Endothelial cell of umbilical vein (primary cell): ENCODE measurements around the gene ZBTB32. TPM values are rescaled to one million over a fixed set of nuclear protein-coding genes. Genes with fewer than 3 reads are reported as not detected.

Experiments
- BruUV-seq: library from RNA; stranded (reverse); fragments of 400-500 nt; replicated peaks from 2 replicates; lab custom pipeline; 2021; lab: Mats Ljungman, UMichigan
- CTCF ChIA-PET: fragments of 300-600, 350-600 bp; sonication (Branson Sonifier 250); formaldehyde crosslinking; loops from one replicate; lab custom pipeline; 2021; ENCODE audit warnings: antibody characterized with exemption, inconsistent platforms; lab: Charles Lee
- POLR2A ChIA-PET: fragments of 300-600, 350-600 bp; sonication (Branson Sonifier 250); formaldehyde crosslinking; loops from one replicate; lab custom pipeline; 2021; ENCODE audit warnings: antibody characterized with exemption, inconsistent platforms; lab: Charles Lee
- DNase-seq: peaks from one replicate; pipeline ENCODE4 v3.0.0-alpha.2; 2011; ENCODE audit warnings: low read depth, low spot score
- FAIRE-seq: peaks from 2 replicates; lab custom pipeline; 2011; peaks lifted over from hg19 to GRCh38; lab: Jason Lieb, UNC
- H2AFZ ChIP-seq: 2 replicates; pipeline ENCODE4 v1.6.0; 2012; ENCODE audit warnings: low read depth, low read length, control low read depth, inconsistent platforms
- H3K27ac ChIP-seq: 2 replicates; pipeline ENCODE4 v1.5.1; 2011; ENCODE audit warnings: low read depth, mild to moderate bottlenecking, control low read depth, low read length, moderate library complexity; ENCODE audit not compliant: insufficient read depth
- H3K27me3 ChIP-seq, 2 experiments: 2 replicates each; pipeline versions ENCODE4 v1.6.0 to v1.6.1; 2011; ENCODE audit warnings: low read length in 2 of 2, mixed read lengths in 1 of 2; ENCODE audit not compliant: control insufficient read depth in 2 of 2, insufficient read depth in 2 of 2
- H3K36me3 ChIP-seq, 2 experiments: 2 replicates in 1 of 2; 3 replicates in 1 of 2; pipeline ENCODE4 v1.5.1; 2011; ENCODE audit warnings: low read length in 2 of 2, mild to moderate bottlenecking in 1 of 2, moderate library complexity in 1 of 2; ENCODE audit not compliant: control insufficient read depth in 2 of 2, insufficient read depth in 2 of 2; ENCODE audit errors: extremely low read depth in 1 of 2
- H3K4me1 ChIP-seq: 3 replicates; pipeline ENCODE4 v1.5.1; 2011; ENCODE audit warnings: mild to moderate bottlenecking, low read length; ENCODE audit not compliant: control insufficient read depth, insufficient read depth; ENCODE audit errors: extremely low read depth
- H3K4me2 ChIP-seq: 2 replicates; pipeline ENCODE4 v1.6.1; 2011; ENCODE audit warnings: low read length, control low read depth, mixed read lengths; ENCODE audit not compliant: insufficient read depth
- H3K4me3 ChIP-seq, 3 experiments: fragments of 200-600 bp in 1 of 3; sonication (generic), shearing (Covaris generic) in 1 of 3; replicated peaks in 1 of 3; 2 replicates each; pipeline ENCODE4 v1.5.1; 2011 to 2016; ENCODE audit warnings: control low read depth in 3 of 3, low read length in 3 of 3, mild to moderate bottlenecking in 2 of 3, inconsistent platforms in 1 of 3, low read depth in 1 of 3, moderate library complexity in 1 of 3; ENCODE audit not compliant: insufficient read depth in 1 of 3
- H3K79me2 ChIP-seq: 2 replicates; pipeline ENCODE4 v1.6.0; 2012; ENCODE audit warnings: low read length, inconsistent platforms; ENCODE audit not compliant: control insufficient read depth, insufficient read depth
- H3K9ac ChIP-seq: replicated peaks from 2 replicates; pipeline ENCODE3; 2011; ENCODE audit warnings: low read length, control low read depth; ENCODE audit not compliant: insufficient read depth; ENCODE audit errors: extremely low read depth
- H3K9me1 ChIP-seq: replicated peaks from 3 replicates; pipeline ENCODE4 v1.6.0; 2011; ENCODE audit warnings: mild to moderate bottlenecking, low read length; ENCODE audit not compliant: control insufficient read depth, insufficient read depth; ENCODE audit errors: extremely low read depth
- H3K9me3 ChIP-seq: replicated peaks from 2 replicates; pipeline ENCODE4 v1.5.1; 2012; ENCODE audit warnings: low read length, inconsistent platforms; ENCODE audit not compliant: control insufficient read depth, insufficient read depth
- H4K20me1 ChIP-seq: replicated peaks from 2 replicates; pipeline ENCODE3; 2011; ENCODE audit warnings: mild to moderate bottlenecking, low read length; ENCODE audit not compliant: control insufficient read depth, insufficient read depth; ENCODE audit errors: extremely low read depth
- EZH2 ChIP-seq: IDR thresholded peaks from 2 replicates; pipeline ENCODE4 v1.6.1; 2012; ENCODE audit warnings: borderline replicate concordance, low read depth, mild to moderate bottlenecking, moderate library complexity, low read length, inconsistent platforms; ENCODE audit not compliant: severe bottlenecking
- FOS ChIP-seq: IDR thresholded peaks from 2 replicates; pipeline ENCODE4 v1.6.1; 2011; ENCODE audit warnings: mild to moderate bottlenecking, low read length, moderate library complexity, borderline replicate concordance; ENCODE audit not compliant: insufficient read depth
- GATA2 ChIP-seq: IDR thresholded peaks from 2 replicates; pipeline ENCODE4 v1.7.0; 2011; ENCODE audit warnings: low read depth, mild to moderate bottlenecking, moderate library complexity, mixed read lengths, low read length; ENCODE audit not compliant: insufficient read length, insufficient read depth
- JUN ChIP-seq: IDR thresholded peaks from 2 replicates; pipeline ENCODE4 v1.6.1; 2011; ENCODE audit warnings: borderline replicate concordance, low read depth; ENCODE audit not compliant: insufficient read length, insufficient read depth
- MYC ChIP-seq: IDR thresholded peaks from one replicate; pipeline ENCODE4 v1.6.1; 2011; ENCODE audit warnings: mild to moderate bottlenecking, low read depth, low read length
- POLR2A ChIP-seq: IDR thresholded peaks from 2 replicates; pipeline ENCODE4 v1.6.1; 2012; ENCODE audit warnings: low read depth, mild to moderate bottlenecking, control low read depth, low read length
- POLR2AphosphoS5 ChIP-seq: IDR thresholded peaks from 2 replicates; pipeline ENCODE4 v1.6.1; 2012; ENCODE audit warnings: low read depth, mild to moderate bottlenecking, control low read depth, low read length, moderate library complexity; ENCODE audit not compliant: insufficient read depth
- dilution Hi-C: fragments of 300-500 bp; cut with MboI; formaldehyde crosslinking; loops from one replicate; pipeline ENCODE4 v1.15.0; 2019; ENCODE audit warnings: low sequenced_read_pairs; ENCODE audit not compliant: extremely low pct_ligation_motif_present
- intact Hi-C: fragments of 100-400 bp; cut with micrococcal nuclease; formaldehyde crosslinking; loops from one replicate; pipeline ENCODE4 v1.10.0; 2022
- polyA plus RNA-seq, 4 experiments: library from polyadenylated mRNA; depleted of rRNA in 3 of 4; stranded (reverse) in 3 of 4; unstranded in 1 of 4; fragments of >200 nt; gene quantifications; 2 replicates each; pipeline versions ENCODE4 v1.2.1 to v1.2.3, GENCODE V29; 2011 to 2012; ENCODE audit warnings: missing spikeins in 1 of 4
- total RNA-seq: library from RNA; stranded (reverse); gene quantifications from 2 replicates; pipeline ENCODE4 v1.2.3, GENCODE V29; 2021
- TF ChIP-seq, protein P1 (sequence below), 2 donors: IDR thresholded peaks; 1 replicate in 1 of 2; 2 replicates in 1 of 2; pipeline ENCODE4 v1.5.1; 2011; ENCODE audit warnings: low read length in 2 of 2, mild to moderate bottlenecking in 2 of 2, moderate library complexity in 2 of 2, control low read depth in 1 of 2, inconsistent platforms in 1 of 2, low read depth in 1 of 2; ENCODE audit not compliant: insufficient read depth in 1 of 2; ENCODE audit errors: extremely low read depth in 1 of 2
- TF ChIP-seq, protein P2 (sequence below): IDR thresholded peaks from 2 replicates; pipeline ENCODE4 v1.6.1; 2011; ENCODE audit not compliant: insufficient read depth, insufficient read length

The ZBTB32 gene
- total and polyA plus RNA-seq, 2 donors (not counting 3 experiments of a cell fraction or from before 2014, with no cell fraction given), result not detected

DNA sequence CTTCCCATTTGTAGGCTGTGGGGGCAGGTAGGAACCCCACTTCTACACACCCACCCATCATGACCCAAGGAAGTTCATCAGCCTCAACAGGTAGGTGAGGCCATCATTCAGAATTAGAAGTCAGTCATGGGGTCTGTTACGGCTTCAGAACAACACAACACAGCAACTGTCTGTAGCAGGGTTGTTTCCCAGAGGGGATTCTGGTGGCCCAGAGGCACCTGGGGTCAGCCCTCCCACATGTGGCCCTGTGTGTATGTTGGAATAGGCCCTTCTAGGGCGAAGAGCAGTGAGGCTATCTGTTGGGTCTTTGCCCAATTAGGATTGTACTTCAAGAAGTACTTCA lies 34.5 kb downstream of the ZBTB32 start:
- no TSS peak for BruUV-seq
- Histone ChIP-seq H3K9me3 (no peaks in the 10 kb centered on the region), H3K27me3 (no peaks in the 10 kb centered on the region), H3K4me2 (no peak overlapping the region), H3K9me1 (no peaks in the 10 kb centered on the region), H2AFZ (no peak overlapping the region), H3K4me1 (peaks cover 11% of the 10 kb centered on the region), H3K27ac (no peak overlapping the region), H3K79me2 (no peaks in the 10 kb centered on the region), H3K36me3 (peaks cover 7 to 38% of the 10 kb centered on the region in 2 experiments), H3K9ac (no peak overlapping the region), H4K20me1 (no peaks in the 10 kb centered on the region), H3K4me3 (no peak overlapping the region)
- dilution Hi-C loops (no loop called here), intact Hi-C loops (no loop called here)
- TF ChIP-seq, protein P1, sequence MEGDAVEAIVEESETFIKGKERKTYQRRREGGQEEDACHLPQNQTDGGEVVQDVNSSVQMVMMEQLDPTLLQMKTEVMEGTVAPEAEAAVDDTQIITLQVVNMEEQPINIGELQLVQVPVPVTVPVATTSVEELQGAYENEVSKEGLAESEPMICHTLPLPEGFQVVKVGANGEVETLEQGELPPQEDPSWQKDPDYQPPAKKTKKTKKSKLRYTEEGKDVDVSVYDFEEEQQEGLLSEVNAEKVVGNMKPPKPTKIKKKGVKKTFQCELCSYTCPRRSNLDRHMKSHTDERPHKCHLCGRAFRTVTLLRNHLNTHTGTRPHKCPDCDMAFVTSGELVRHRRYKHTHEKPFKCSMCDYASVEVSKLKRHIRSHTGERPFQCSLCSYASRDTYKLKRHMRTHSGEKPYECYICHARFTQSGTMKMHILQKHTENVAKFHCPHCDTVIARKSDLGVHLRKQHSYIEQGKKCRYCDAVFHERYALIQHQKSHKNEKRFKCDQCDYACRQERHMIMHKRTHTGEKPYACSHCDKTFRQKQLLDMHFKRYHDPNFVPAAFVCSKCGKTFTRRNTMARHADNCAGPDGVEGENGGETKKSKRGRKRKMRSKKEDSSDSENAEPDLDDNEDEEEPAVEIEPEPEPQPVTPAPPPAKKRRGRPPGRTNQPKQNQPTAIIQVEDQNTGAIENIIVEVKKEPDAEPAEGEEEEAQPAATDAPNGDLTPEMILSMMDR (IDR thresholded peaks at IDR 0.05; ENCODE audit: extremely low read depth in 1 of 2, insufficient read depth in 1 of 2, low read depth in 1 of 2, low read length in 2 of 2), result no peak
- TF ChIP-seq GATA2, result no peak
- no peak for TF ChIP-seq JUN
- TF ChIP-seq, protein P2, sequence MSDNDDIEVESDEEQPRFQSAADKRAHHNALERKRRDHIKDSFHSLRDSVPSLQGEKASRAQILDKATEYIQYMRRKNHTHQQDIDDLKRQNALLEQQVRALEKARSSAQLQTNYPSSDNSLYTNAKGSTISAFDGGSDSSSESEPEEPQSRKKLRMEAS, result no peak
- no peak for TF ChIP-seq MYC
- no peak for TF ChIP-seq FOS
- TF ChIP-seq POLR2A, result no peak
- TF ChIP-seq EZH2, result no peak
- no peak for TF ChIP-seq POLR2AphosphoS5
- ChIA-PET CTCF (no interaction called here), POLR2A (no interaction called here)
- DNase-seq (no peak), FAIRE-seq (no peak)
